Cardiac fibroblast (primary cell): ENCODE data around the gene PFKFB2.

ENCODE experiments used
- DNase-seq, 2 donors: peaks; one replicate each; pipeline versions ENCODE4 v3.0.0 to v3.0.0-alpha.2; 2010; ENCODE audit warnings: low read depth in 2 of 2
- H3K4me3 ChIP-seq, 2 donors: replicated peaks in 1 of 2; 1 replicate in 1 of 2; 2 replicates in 1 of 2; pipeline ENCODE4 v1.5.1; 2011; ENCODE audit warnings: low read depth in 2 of 2, low read length in 2 of 2, mild to moderate bottlenecking in 2 of 2, moderate library complexity in 1 of 2
- TF ChIP-seq, protein P1 (sequence below): IDR thresholded peaks from one replicate; pipeline ENCODE4 v1.5.1; 2011; ENCODE audit warnings: low read depth, mild to moderate bottlenecking, low read length, inconsistent platforms

Gene PFKFB2

DNA sequence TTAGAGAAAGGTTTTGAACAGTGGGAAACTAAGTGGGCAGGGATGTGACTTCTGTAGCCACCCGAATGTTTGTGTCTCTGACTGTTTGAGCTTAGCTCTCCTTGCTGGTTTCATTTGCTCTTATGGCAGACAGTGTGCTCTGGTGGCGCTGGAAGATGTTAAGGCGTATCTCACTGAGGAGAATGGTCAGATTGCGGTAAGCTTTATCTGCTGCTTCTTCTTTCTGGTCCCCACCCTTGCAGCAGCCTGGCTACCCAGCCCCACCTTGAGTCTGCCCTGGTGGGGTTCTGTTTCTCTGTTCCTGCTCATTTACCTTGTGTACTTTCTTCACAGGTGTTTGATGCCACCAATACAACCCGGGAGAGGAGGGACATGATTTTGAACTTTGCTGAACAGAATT, 9.9 kb downstream of the PFKFB2 start:
- H3K4me3 ChIP-seq: no peak overlapping the region
- TF ChIP-seq, protein P1, sequence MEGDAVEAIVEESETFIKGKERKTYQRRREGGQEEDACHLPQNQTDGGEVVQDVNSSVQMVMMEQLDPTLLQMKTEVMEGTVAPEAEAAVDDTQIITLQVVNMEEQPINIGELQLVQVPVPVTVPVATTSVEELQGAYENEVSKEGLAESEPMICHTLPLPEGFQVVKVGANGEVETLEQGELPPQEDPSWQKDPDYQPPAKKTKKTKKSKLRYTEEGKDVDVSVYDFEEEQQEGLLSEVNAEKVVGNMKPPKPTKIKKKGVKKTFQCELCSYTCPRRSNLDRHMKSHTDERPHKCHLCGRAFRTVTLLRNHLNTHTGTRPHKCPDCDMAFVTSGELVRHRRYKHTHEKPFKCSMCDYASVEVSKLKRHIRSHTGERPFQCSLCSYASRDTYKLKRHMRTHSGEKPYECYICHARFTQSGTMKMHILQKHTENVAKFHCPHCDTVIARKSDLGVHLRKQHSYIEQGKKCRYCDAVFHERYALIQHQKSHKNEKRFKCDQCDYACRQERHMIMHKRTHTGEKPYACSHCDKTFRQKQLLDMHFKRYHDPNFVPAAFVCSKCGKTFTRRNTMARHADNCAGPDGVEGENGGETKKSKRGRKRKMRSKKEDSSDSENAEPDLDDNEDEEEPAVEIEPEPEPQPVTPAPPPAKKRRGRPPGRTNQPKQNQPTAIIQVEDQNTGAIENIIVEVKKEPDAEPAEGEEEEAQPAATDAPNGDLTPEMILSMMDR: no peak
- no peak for DNase-seq

DNA sequence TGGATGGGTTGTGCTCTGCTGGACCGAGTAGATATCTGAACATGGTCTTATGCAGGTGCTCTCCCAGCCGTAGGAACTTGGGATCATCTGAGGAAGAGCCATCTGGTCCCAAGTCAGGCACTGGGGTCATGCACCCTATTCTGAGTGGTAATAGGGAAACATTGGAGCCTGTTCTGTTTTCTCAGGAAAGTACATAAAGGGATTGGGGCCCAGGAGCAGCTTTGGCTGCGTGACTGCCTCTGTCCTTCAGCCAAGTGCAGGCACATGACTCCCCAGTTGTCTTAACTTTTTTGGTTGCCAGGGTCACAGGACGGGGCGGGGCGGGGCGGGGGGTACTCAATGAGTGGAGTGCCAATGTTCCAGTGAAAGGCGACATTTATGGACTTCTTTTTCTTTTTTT, 11.5 kb downstream of the PFKFB2 start:
- no peak for DNase-seq
- TF ChIP-seq, protein P1: no peak
- H3K4me3 ChIP-seq: no peak overlapping the region

DNA sequence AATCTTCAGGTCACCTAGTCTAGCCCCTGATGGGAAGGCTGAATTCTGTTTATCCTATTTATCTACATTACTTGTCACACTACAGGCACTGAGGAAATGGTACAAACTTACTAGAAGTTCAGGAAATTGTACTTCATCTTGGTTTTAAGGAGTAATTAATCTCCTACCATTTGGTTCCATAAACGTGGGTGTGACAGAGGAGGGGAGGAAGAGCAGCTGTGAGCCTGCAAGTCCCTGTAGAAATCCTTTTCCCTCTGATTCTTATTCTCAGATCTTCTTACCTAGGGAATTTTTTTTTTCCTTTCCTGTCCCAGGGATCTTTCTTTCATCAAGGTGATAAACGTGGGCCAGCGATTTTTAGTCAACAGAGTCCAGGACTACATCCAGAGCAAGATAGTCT, 14.1 kb downstream of the PFKFB2 start:
- no peak for DNase-seq
- TF ChIP-seq, protein P1: no peak

DNA sequence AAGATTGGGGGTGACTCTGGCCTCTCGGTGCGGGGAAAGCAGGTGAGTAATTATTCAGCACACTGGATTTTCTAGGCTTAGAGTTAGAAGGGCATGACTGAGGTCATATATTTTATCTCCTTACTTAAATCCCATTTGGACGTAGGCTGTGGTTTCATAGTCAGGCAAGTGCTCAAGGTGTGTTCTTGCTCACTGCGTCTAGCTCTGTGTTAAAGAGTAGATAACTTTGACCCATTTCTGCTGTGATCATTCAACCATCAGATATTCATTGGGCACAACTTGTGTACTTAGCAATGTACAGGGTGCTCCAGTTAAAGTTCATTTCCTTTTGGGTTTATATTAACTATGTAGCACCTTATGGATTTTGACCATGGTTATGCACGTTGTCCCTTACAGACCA, 14.6 kb downstream of the PFKFB2 start:
- H3K4me3 ChIP-seq: no peak overlapping the region
- TF ChIP-seq, protein P1: no peak
- DNase-seq: no peak

More for the DNA sequence above, 14.1 kb downstream of the PFKFB2 start:
- no peak overlapping the region for H3K4me3 ChIP-seq

DNA sequence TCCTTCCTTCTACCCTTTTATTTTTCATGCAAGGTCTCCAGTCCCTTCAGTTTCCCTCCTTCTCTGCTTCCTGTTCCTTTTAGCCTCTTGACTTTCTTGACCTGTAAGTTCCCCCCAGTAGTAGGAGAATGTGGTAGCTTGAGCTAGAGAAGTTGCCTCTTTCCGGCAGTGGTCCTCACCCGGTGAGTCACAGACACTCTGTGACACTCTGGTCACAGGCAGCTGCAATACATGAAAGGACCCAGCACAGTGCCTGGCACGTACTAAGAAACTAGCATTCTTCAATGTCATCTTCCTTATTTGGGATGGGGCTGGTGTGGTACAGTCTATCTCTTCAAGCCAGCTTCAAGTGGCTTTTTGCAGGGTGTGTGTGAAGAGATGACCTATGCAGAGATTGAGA, 16.0 kb downstream of the PFKFB2 start:
- no peak for DNase-seq
- TF ChIP-seq, protein P1: no peak
- no peak overlapping the region for H3K4me3 ChIP-seq

DNA sequence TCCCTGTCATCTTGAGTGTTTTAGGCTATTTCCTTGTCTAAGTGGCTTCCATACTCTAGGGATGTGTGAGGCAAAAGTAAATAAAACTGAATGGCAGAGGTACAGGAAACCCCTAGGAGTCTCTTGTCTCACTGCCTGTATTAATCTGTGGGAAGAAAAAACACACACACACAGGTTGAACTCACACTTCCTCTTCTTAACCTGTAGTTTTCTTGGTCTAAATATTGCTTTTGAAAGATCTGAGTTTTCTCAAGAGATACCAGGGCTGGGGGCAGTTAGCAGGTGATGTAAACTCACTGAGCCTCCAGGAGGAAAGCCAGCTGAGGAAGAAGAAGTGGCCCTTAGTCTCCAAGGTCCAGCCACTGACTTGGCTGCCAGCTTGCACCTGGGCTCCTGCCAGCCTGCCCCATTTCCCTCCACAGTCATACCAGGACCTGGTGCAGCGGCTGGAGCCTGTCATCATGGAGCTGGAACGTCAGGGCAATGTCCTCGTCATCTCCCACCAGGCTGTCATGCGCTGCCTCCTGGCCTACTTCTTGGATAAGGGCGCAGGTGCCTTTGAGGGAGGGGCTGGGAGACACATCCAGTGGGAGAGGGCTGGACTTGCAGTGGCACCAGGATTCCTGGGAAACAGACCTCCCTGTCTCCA, 16.9 kb downstream of the PFKFB2 start:
- DNase-seq: no peak
- no peak overlapping the region for H3K4me3 ChIP-seq
- TF ChIP-seq, protein P1: no peak

DNA sequence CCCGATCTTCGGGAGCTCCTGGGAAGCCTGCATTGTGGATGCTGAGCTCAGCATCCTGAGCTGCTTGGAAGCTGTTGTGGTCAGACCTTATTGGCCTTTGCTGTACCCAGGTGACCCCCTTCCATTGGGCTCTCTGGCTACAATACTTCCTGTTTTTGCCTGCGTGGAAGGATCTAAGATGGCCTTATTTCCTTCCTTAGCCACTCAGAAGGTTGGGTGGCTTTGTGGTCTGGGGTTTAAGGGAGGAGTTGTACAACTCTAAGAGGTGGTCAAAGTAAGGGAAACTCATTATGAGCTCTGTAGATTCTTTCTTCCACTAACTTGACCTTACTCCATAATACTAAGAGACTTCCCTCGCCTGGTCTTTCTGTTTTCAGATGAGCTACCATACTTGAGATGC, 17.7 kb downstream of the PFKFB2 start:
- no peak for DNase-seq
- TF ChIP-seq, protein P1: no peak
- H3K4me3 ChIP-seq: no peak overlapping the region
